Epithelial cell of esophagus (primary cell): ENCODE results near the gene CEP152.

Experiments used
- DNase-seq: peaks from one replicate; pipeline ENCODE4 v3.0.0; 2010; ENCODE audit warnings: low read depth
- H3K4me3 ChIP-seq: 2 replicates; pipeline ENCODE4 v1.5.1; 2011; ENCODE audit warnings: mild to moderate bottlenecking, low read length, control low read depth
- CTCF ChIP-seq: IDR thresholded peaks from 2 replicates; pipeline ENCODE4 v1.5.1; 2011; ENCODE audit warnings: low read depth, mild to moderate bottlenecking, low read length, control low read depth, inconsistent platforms; ENCODE audit not compliant: insufficient read depth; ENCODE audit errors: missing control alignments

The CEP152 gene

DNA sequence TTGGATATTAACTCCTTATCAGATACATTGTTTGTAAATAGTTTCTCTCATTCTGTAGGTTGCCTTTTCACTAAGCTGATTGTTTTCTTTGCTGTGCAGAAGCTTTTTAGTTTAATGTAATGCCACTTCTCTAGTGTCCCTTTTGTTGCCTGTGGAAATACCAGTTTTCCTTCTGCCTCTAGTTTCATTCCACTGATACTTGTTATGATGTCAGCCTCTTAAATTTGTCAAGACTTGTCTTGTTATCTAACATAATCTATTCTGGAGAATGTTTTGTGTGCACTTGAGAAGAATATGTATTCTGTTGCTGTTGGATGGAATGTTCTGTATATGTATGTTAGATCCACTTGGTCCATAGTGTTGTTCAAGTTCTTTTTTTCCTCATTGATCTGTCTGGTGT, 18.0 kb upstream of the CEP152 start:
- peak; percentile 66 for DNase-seq
- TF ChIP-seq CTCF: no peak
- no peak overlapping the region for H3K4me3 ChIP-seq

DNA sequence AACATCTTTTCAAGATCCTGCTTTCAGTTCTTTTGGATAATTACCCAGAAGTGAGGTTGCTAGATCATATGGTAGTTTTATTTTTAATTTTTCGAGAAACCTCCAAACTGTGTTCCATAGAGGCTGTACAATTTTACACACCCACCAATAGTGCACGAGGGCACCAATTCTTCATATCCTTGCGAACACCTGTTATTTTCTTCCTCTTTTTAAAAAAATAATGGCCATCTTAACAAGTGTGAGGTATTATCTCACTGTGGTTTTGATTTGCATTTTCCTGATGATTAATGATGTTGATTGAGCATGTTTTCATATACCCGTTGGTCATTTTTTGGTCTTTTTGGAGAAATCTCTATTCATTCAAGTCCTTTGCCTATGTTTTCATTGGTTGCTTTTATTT, 17.6 kb upstream of the CEP152 start:
- TF ChIP-seq CTCF: no peak
- H3K4me3 ChIP-seq: no peak overlapping the region
- DNase-seq: no peak

GRCh38 chr15:48825075-48825474, 14.2 kb upstream of the CEP152 start:
- TF ChIP-seq CTCF: no peak
- no peak overlapping the region for H3K4me3 ChIP-seq
- DNase-seq: no peak

DNA sequence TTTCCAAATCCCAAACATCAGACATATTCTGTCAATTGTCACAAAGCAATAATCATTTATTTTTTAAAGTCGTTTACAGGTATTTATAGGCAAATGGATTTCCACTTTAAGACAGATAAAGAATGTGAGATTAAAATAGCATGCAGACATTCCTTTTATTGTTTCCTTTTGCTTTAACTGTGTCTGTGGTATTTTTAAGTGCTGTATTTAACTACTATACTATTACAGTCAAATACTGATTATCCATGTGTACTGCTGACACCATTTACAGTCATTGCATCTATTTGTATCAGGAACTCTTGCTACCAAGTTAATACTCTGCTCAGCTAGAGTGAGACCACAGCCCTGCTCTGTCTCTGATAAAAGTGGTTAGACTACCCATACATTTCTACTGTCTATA, 12.8 kb upstream of the CEP152 start:
- no peak overlapping the region for H3K4me3 ChIP-seq
- TF ChIP-seq CTCF: no peak
- no peak for DNase-seq

DNA sequence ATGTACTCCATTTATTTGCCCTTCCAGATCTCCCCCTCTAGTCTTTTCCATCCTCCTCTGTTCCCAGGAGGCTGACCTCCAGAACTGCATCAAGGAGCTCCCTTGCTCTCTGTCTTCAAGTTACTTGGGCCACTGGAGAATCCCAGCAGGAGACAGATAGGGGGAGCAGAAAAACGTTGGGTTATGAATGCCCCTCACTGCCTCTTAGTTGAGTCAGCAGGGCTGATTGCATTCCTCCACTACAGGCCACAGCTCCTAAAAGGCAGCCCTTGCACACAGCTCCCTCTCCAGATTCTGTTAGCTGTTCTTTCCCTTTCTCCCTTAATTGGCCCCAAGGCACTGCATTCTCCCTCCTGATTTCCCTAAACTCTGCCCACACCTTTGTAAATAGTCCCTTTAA, 12.4 kb upstream of the CEP152 start:
- H3K4me3 ChIP-seq: no peak overlapping the region
- no peak for DNase-seq
- no peak for TF ChIP-seq CTCF

- H3K4me3 ChIP-seq: no peak overlapping the region
- no peak for DNase-seq
- no peak for TF ChIP-seq CTCF
These were observed 3.4 kb upstream of the CEP152 start for GRCh38 chr15:48814286-48814685.

- peak overlapping the region; percentile 96 for H3K4me3 ChIP-seq
- TF ChIP-seq CTCF: no peak
- DNase-seq: no peak
These were observed 573 bp upstream of the CEP152 start for GRCh38 chr15:48811325-48811958.
